Stimulated activated CD4-positive, alpha-beta T cell treated with anti-CD3 and anti-CD28 coated beads, Interleukin-1b, Interleukin-23, amount 100 ng/mL, for 1 hour (primary cell): ENCODE measurements around the gene PDE4B.
A peak's percentile ranks its signal among the peaks of the same experiment; 100 is the strongest.

Experiments used
- DNase-seq, 2 donors: peaks; one replicate each; pipeline ENCODE4 v3.0.0-alpha.2; 2020; ENCODE audit warnings: low read depth in 2 of 2

PDE4B gene

DNA sequence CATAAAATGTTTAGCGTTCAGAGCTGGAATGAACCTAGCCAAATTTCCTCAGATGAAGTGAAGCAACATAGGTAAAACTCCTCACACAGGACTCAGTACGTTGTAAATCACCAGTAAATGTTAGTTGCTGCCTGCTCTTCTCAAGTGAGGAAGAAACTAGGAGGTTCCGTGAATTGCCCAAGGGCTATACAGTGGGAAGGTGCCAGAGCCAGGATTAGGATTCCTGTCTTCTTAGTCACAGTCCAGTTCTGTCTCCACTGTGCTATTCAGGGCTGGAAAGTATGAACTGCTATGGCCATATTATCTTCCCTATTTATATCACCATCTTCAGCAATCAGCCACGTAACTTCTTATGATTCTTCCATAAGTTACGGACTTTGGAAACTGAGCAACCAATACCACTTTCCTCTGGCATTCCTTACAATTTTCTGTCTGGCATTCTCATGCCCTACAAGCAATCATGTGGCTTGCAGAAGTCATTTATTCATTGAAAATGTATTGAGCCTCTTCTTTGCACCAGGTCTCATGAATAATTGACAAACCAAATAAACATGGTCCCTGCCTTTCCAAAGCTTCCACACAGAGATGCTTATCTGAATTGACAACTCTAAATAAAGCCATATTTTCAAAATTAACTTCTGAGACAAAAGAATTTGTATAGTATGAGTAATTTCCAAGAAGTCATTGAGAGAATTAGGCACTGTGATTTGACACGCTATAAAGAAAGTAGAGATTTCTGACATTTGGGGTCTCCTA is 469.7 kb downstream of the PDE4B start:
- DNase-seq: no peak

DNA sequence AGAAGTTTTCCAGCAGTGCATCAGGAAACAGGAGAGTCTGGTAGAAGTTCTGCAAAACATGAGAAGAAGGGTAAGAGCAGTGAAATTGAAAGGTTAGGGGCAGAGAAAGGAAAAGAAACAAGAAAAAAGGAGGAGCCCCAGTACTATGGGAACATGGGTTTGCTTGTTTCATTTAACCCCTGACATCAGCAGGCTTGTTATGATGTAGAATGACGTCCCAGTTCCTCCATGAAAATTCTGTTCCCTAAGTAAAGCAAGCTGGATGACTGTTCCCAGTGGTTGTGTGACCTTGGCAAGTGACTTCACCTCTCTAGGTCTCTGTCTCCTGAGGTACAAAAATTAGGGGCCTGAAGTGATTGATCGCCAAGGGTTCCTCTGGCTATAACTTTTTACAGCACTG is 472.6 kb downstream of the PDE4B start:
- no peak for DNase-seq

DNA sequence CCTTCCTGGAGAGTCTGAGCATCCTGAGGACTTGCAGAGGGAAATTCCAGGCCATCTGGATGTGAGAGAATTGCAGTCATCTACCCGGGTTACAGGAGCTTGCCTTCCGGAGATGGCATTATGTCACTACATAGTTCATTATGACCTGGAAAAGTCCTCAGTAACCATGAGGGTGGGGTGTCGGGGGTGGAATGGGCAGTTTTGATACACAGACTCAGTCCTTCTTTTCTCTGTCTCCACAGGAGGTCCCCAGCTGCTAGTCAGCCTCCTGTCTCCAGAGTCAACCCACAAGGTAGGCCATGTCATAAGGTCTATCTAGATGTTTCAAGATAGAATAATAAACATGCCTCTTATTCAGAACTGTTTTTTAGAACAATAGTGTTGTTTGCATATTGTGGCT is 473.1 kb downstream of the PDE4B start:
- DNase-seq: no peak

DNA sequence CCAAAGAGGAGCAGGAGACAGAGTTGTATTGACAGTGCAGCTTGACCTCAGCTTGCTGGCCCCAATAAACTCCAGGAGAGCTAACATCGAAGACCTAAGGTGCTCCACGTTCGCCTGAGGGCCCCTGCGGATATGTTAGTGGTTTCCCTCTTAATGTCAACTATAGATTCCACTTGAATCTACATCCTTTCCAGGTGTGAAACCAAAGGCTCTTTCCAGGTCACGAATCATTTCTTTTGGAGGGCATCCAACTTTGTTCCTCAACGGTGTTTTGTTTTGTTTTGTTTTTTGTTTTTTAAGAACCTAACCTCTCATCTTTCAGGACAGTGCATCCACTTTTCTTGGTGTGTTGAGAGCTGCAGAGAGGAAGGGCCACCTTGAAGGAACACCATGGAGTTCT is 473.7 kb downstream of the PDE4B start:
- no peak for DNase-seq

DNA sequence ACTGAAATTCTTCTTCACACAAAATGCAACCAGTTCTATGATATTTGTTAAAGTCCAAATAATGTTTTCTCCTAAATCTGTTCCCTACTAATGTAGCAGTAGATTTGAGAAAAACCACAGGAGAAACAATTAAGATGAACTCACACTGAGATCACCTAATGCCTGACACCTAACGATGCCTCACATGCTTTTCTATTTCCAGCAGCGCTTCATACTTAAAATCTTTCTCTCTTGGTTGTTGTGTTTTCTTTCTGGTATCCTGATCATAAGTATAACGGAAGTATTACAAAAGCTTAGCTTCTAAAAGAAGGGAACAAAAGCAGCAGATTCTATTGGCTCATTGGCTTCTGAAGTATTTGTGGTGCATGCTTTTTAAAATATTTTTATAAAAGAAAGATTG is 474.1 kb downstream of the PDE4B start:
- DNase-seq: no peak

DNA sequence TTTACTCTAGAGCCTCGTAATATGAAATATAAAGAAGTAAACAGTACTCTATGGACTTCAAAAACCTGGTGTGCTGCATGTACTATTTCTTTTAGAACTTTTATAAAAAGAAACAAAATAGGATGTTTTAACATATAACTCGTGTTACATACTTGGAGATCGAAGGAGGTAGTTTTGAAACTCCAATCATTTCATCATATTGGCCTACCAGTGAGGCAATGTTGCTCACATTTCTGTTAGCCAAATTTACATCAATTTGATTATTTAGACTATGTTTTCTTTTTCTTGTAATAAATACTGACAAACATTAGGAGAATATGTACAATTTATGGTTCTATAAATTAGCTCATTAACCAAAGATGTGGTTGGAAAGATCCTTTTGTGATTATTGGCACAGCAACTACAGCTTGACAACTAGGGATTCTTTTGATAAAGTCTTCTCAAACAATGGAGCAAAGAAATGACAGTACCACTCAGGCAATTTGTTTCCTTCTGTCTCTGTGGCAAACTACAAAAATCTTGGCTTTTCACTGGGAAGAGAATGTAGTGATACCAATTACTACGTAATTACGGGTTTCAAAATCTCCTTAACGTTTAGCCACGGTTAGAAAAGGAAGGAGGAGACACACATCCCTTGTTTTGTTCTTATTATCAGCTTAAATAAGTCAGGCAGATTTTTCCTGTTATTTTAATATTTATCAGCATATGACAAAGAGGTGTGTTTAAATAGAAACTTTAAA is 474.7 kb downstream of the PDE4B start:
- no peak for DNase-seq

DNA sequence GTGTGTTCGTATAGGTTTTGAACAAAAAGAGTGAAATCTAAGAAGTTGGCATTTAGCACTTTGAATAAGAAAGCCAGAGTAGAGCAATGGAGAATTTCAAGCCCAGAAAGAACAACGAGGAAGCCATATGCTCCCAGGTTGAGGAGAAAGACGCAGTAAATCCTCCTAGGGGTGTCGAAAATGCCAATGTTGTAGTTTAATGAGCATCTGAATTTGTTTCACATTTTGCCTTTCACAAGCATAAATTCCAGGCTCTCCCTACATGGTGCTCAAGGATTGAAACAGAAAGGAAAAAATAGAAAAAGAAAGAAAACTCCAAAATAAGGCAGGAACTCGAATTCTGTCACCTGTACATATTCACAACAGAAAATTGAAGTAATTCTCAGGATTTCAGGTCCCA is 476.5 kb downstream of the PDE4B start:
- no peak for DNase-seq

DNA sequence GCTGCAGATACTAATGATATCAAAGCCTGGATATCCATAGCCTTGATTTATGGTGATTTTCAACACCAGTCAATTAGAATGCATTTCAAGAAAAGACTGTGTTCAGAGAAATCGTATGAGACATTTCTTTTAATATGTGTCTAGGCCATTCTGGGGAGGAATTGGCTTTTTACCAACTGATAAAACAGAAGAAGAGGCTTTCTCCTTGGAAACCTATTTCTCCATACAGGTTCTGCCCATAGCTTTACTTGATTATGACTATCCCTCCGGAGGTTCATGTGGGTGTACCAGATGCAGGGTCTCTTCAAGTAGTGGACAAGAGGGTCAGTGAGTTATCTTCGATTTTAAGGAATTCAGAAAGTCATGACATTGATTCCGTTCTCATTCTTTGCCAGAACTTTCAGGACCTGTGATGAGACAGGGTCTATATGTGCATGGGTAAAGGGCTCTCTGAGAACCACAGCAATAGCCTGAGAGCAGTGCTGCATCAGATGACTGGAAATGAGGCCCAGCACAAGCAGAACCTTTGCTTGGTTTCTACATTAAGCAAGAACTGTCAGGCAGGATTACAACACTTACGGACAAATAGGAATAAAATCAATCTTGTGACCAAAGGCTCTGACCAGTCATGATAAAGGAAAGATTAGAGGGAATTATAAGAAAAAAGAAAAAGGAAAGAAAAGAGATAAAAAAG is 477.6 kb downstream of the PDE4B start:
- no peak for DNase-seq

DNA sequence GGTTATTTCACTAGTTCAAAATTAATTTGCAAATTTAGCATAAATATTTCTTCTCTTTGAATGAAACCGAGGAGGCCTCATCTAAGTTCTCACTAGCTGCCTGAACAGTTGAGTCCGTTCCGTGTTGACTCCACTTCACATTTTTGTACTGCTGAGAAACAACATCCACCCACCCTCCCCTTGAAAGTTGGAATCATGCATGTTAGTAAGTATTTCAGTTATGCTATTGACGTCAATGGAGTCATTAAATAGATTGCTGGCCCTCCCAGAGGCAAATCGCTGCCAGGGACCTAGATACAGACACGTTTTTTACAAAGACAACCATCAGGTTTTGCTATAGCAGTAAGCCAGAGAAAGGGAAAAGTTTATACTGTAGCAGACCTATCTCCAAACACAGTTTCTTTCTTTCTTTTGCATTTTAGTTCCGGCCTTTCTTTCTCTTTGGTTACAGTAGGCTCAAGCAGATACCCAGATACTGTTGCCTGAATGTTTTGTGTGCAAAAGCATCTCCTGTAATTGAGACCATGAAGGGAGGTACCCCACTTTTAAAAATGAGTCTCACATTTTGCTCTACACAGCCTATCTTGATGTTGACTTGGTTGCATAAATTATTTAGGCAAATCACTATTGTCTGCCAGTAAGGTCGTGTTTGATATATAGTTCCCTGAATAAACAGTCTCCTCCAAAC is 478.7 kb downstream of the PDE4B start:
- DNase-seq: no peak

DNA sequence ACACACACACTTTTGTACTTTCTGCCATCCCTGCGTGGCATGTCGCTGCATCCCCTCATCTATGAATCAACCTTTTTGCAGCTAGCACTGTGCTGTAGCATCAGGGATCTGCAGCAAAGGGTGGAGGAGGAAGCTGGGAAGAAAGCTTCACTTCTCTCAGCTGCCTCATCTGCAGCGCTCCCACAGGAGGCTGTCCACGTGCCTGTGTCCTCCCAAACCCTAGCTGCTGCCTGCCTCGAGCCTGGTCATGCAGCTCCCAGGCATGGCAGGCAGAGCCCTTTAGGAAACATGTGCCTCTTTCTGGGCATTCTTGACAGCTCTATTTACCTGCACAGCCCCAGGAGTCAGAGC is 479.2 kb downstream of the PDE4B start:
- no peak for DNase-seq

DNA sequence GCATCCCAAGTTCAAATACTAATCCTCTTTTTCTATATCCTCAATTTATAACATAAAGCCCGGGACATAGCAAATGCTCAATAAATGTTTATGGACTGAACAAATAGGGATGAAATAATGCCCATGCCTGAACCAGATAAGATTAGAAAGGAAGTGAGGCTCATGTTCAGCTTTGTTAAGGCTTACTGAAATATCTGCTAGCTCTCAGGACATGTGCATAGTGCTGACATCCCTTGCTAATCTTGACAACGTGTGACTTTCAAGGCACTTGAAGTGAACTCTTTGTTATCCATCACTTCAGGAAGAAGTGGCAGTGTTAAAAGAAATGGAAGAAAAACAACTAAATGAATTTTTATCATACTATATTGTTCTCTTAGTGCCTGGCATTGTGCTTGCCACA is 481.0 kb downstream of the PDE4B start:
- DNase-seq: no peak

DNA sequence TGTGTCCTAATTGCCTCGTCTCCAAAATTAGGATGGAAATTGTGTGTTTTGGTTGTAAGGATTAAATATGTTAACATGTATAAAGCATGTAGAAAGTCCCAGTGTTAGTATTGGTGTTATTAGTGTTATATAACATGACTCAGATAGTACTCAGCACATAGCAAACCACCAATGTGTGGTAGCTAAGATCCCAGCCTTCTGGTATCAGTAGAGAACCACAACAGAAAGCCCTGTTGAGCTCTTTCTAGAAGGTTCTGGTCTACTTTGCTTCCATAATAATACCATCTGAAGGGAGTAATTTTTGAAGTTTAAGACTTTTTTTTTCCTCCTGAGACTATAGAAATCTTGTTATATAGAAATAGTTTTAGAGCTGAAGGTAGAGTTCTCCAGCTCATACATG is 481.9 kb downstream of the PDE4B start:
- DNase-seq: no peak

DNA sequence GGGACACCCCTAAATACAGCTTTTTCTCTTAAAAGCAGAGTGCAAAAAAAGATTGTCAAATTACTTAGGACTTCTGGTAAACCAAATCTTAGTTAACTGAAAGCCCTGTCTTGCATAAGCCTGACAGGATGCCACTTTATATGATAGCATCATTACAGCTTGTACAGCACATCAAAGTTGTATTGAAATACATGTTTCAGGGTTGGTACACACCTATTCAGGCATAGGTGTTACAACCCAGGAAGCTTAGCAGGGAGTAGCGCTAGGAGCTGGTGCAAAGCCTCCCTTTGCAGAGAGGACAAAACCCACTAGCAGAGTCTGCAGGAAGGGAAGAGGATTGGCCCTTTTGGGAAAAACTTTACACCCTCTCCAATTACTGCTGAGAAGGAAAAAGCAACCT is 482.4 kb downstream of the PDE4B start:
- DNase-seq: no peak

DNA sequence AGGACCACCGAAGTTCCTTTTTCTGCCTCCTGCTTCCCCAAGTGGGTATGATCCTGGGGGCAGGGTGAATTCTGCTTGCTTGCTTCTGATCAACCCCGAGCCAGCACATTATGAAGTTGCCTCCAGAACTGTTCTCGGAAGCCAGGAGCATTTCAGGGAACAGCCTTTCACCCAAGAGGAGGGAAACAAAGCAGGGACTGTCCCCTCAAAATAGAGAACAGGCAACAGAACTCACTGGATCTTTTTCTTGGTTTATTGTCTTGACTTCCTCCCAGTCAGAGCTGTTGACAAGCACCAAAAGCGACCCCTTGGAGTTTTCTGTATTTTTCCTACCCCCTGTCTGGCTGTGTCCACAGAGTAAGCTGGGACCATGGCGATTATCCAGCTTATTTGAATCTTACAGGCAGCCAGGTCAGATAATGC is 482.9 kb downstream of the PDE4B start:
- DNase-seq: no peak

DNA sequence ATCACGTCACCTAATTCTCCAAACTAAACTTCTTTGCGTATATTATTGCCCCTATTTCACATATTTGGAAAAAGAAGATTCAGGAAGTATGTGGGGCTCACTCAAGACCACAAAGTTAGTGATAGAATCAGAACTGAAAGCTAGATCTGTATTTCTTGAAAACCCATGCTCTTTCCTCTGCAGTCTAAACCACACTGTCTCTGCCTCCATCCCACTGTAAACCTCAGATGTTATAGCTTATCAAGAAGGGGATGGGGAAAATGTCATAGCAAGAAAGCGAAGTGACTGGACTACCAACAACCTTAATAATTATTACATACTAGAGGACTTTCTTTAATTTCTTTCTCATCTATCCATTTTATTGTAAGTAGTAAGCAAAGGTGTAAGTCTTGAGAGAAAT is 483.5 kb downstream of the PDE4B start:
- DNase-seq: no peak

DNA sequence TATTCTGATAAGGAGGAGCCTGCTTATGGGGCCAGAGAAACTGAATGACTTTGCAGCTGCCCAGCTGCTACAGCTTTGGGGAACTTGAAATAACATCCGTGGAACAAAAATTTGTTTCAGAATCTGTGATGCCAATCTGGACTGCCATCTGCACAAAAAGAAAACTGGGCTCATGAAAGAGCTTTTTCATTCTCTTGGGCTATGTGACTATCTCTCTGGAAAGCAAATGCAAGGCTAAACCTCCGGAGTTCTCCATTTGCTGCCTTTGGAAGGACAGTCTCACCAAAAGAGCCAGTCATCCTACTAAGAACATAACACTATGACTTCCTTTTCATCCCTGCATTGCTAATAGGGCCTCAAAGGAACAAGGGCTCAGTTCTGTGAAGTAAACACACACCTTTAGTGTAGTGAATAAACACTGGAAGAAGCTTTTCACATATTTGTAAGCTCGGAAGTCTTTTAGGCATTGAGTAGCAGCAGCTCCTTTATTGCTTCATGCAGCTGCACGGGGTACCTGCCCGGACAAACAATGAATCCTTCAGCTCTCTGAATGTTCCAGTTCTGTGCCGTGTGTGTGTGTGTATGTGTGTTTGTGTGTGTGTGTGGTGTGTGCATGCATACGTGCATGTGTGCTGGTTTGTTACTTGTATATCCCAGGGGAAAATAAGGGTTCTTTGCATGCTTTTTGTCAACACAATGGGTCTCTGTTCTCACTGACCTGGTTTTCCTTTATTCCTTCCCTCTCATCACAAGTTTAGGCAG is 485.7 kb downstream of the PDE4B start:
- no peak for DNase-seq

DNA sequence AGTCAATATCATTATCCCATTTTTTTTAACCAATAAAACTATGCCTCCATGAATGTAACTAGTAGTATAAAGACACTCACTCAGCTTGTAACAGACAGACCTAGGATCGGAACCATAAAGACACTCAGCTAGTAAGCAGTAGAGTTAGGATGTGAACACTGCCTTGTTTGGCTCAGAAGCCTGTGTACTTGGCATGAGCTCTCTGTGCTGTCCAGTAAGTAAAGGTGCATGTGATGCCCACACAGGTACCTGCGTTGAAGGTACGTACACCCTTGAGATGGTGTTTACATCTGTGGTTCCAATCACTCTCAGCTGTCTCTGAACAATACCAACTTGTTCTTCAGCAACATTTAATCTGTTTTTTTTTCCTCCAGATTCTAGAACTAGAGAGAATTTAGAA is 489.1 kb downstream of the PDE4B start:
- DNase-seq: no peak

DNA sequence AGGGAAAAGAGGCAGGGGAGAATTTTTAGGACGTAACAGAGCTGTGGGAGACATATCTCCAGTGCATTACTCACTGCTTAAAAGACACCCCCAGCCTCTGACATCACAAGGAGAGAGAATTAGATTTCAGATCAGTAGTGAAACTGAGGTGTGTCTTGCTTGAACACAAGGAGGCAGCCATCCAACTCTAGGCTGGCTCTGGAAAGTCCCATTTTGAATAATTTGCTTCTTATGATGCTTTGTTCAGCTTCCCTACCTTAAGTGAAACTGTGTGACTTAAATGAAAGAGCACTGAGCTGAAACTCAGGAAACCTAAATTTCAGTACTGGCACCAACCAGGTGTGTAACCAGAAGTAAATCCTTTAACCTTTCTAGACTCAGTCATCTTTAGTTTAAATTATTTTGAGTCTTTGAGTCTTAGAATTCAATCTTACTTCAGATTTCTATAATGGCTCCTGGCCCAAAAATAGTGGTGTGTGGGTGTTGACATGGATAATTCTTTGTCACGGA is 489.7 kb downstream of the PDE4B start:
- peak; percentile 14 to 39 for DNase-seq

DNA sequence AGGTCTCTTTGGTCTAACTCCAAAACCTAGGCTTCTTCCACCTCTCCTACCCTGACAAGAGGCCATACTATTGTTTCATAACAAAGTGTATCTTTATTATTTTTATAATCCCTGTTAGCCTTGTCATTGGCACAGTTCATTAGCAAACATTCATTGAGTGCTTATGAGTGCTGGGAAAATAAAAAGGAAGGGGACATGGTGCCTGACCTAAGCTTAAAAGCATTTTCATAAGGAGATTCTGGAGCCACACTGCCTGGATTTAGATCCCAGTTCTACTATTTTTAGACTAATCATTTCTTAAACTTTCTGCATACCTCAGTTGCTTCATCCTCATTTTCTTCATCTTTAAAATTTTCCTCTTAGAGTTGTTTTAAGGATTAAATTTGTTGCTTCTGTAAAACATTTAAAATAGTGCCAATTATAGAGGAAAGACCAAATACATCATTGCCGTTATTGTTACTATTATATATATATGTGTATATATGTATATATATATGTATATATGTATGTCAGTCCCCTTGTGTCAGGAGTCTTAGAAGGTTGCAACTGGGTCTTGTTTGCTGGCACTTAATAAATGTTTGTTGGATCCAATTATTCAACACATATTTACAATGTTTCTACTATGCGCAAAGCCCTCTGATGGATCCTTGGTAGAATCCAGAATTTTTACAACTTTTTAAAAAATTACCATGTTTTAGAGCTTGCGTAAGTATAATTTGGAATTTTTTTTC is 490.4 kb downstream of the PDE4B start:
- DNase-seq: no peak

DNA sequence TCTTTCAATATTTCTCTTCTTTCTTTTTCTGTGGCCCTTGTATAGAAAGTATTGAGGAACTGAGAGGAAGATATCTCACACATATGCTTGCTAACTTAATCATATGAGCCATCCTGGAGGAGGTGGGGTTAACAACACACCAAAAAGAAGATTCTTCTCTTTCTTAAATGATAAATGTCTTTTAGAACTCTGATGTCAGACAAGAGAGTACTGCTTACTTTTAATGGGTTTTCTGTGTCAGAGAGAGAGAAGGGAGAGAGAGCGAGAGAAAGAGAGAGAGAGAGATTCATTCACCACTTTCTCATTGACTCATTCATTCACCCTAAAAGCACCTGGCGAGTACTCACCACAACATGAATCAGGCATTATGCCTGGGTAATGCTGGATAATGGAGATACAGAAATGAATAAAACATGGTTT is 490.9 kb downstream of the PDE4B start:
- no peak for DNase-seq

DNA sequence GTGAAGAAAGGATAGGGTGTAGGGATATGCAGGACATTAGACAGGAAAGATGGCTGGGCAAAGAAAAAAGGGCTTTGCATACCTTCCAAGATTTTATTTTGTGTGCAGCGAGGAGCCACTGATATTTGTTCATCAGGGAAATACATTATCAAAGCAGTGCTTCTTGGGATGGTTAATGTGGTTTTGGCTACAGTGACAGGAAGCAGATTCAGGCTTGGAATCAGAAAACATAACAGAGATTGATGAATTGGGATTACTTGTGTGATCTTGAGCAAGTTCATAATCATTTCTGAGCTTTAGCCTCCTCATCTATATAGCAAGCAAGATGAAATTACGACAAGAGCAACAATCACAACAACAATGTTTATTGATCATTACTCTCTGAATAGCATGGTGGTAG is 492.1 kb downstream of the PDE4B start:
- no peak for DNase-seq
